Lung (tissue), 12 donors: ENCODE measurements around the gene RCE1. TPM values are rescaled to one million over a fixed set of nuclear protein-coding genes. Genes with fewer than 3 reads are reported as not detected.

ENCODE experiments used
- ATAC-seq: fragments of 200-7000 bp; cut with Tn5 transposase; one replicate; pipeline ENCODE4 v1.9.1; 2020; ENCODE audit warnings: moderate number of reproducible peaks; ENCODE audit not compliant: insufficient read depth, low FRiP score
- DNase-seq, 3 donors: peaks; one replicate each; pipeline ENCODE4 v3.0.0-alpha.2; 2013 to 2017
- H3K27ac ChIP-seq, 2 donors: one replicate each; pipeline ENCODE4 v1.5.1; 2013; ENCODE audit warnings: mild to moderate bottlenecking in 2 of 2, moderate library complexity in 2 of 2, control low read depth in 1 of 2, inconsistent platforms in 1 of 2, low read depth in 1 of 2, low read length in 1 of 2
- H3K27me3 ChIP-seq, 3 donors: one replicate each; pipeline ENCODE4 v1.5.1; 2013; ENCODE audit warnings: low read length in 2 of 3; ENCODE audit not compliant: control insufficient read depth in 3 of 3, insufficient read depth in 3 of 3
- H3K36me3 ChIP-seq, 4 donors: one replicate each; pipeline ENCODE4 v1.5.1; 2013; ENCODE audit warnings: low read length in 4 of 4, mild to moderate bottlenecking in 1 of 4, moderate library complexity in 1 of 4; ENCODE audit not compliant: control insufficient read depth in 4 of 4, insufficient read depth in 4 of 4
- H3K4me1 ChIP-seq, 5 donors: one replicate each; pipeline ENCODE4 v1.5.1; 2013; ENCODE audit warnings: low read length in 5 of 5, mild to moderate bottlenecking in 2 of 5, moderate library complexity in 1 of 5; ENCODE audit not compliant: control insufficient read depth in 5 of 5, insufficient read depth in 5 of 5
- H3K4me3 ChIP-seq: one replicate; pipeline ENCODE4 v1.5.1; 2013; ENCODE audit warnings: mild to moderate bottlenecking, control low read depth, moderate library complexity
- H3K9ac ChIP-seq, 2 donors: one replicate each; pipeline ENCODE4 v1.5.1; 2013; ENCODE audit warnings: low read length in 2 of 2, control low read depth in 1 of 2; ENCODE audit not compliant: insufficient read depth in 1 of 2
- H3K9me3 ChIP-seq, 4 donors: one replicate each; pipeline ENCODE4 v1.5.1; 2013; ENCODE audit warnings: low read length in 3 of 4, mild to moderate bottlenecking in 1 of 4, moderate library complexity in 1 of 4; ENCODE audit not compliant: control insufficient read depth in 4 of 4, insufficient read depth in 3 of 4
- CTCF ChIP-seq: IDR thresholded peaks from 2 replicates; pipeline ENCODE4 v1.5.1; 2012; ENCODE audit warnings: mild to moderate bottlenecking; ENCODE audit errors: control extremely low read depth, extremely low read depth
- WGBS, 2 donors: extraction: QIAGEN DNeasy Blood & Tissue Kit; methylation state at CpG; one replicate each; pipeline ENCODE4 v1.1.7; 2013; 5-methylcytosine and 5-hydroxymethylcytosine counted together
- polyA plus RNA-seq, 2 donors: library from polyadenylated mRNA; stranded (reverse); fragments of 200-250 nt; gene quantifications; one replicate each; pipeline ENCODE4 v1.2.1, GENCODE V29; 2013
- total RNA-seq, 2 donors: library from RNA; depleted of rRNA in 1 of 2; stranded (reverse); fragments of >200 nt in 1 of 2; gene quantifications; one replicate each; pipeline ENCODE4 v1.2.1, GENCODE V29; 2014 to 2021
- donor health status: control.
- donor health status: control.
- donor health status: Bipolar disorder and iron deficiency.
- donor health status: healthy.
- donor health status: DM: yes; HTN: yes; CAD: no.

Gene RCE1
- total and polyA plus RNA-seq, 4 donors = 8.7 to 24.0 (median 21.2) TPM

DNA sequence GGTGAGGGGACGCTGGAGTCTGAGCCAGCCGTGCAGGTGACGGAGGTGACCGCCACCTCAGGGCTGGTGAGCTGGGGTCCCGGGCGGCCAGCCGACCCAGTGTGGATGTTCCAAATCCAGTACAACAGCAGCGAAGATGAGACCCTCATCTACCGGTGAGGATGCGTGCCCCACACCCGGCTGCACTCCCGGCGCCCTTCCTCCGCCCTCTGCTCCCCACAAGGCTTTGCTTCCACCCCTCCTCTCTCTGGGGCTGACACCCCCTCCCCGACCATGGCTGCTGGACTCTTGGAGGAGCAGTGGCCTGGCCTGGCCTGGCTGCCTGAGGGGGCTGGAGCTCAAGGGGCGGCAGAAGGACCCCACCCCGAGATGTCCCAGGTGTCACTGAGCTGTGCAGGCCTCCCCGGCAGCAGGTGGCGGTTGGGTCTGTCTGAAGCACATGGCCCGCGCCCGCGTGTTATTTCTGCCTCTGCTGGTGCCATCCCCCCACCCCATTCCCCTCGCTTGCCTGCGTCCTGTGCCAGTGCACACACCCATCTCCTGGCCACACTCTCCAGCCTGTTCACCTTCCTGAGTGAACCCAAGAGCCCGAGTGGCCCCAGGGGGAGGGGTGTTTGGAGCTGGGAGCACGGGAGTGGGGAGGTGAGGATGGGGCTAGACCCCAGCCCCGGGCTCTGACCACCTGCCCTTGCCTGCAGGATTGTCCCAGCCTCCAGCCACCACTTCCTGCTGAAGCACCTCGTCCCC lies 15.9 kb downstream of the RCE1 start:
- H3K36me3 ChIP-seq = peaks cover 0 to 11% (median 0%) of the 10 kb centered on the region in 4 donors
- H3K9me3 ChIP-seq = no peaks in the 10 kb centered on the region
- DNase-seq = no peak
- no peak for TF ChIP-seq CTCF
- H3K27ac ChIP-seq = no peak overlapping the region
- peaks cover 0 to 13% (median 3%) of the 10 kb centered on the region in 5 donors for H3K4me1 ChIP-seq
- no peak overlapping the region for H3K9ac ChIP-seq
- H3K4me3 ChIP-seq = no peak overlapping the region
- ATAC-seq = no peak
- H3K27me3 ChIP-seq = no peaks in the 10 kb centered on the region
- 92 to 95% methylated on average over 26 to 29 of the region's 29 CpGs for WGBS, 2 donors

GRCh38 chr11:66859686-66860448 lies 16.6 kb downstream of the RCE1 start:
- DNase-seq (no peak), ATAC-seq (no peak)
- Histone ChIP-seq H3K27me3 (no peaks in the 10 kb centered on the region), H3K4me3 (no peak overlapping the region), H3K27ac (no peak overlapping the region), H3K4me1 (peaks cover 0 to 13% (median 3%) of the 10 kb centered on the region in 5 donors), H3K36me3 (peaks cover 0 to 11% (median 0%) of the 10 kb centered on the region in 4 donors), H3K9me3 (no peaks in the 10 kb centered on the region), H3K9ac (no peak overlapping the region)
- 90% methylated on average over 39 to 41 of the region's 41 CpGs for WGBS, 2 donors
- TF ChIP-seq CTCF = no peak

- Histone ChIP-seq H3K4me3 (no peak overlapping the region), H3K4me1 (peaks cover 0 to 11% (median 3%) of the 10 kb centered on the region in 5 donors), H3K9ac (no peak overlapping the region), H3K36me3 (peaks cover 0 to 11% (median 0%) of the 10 kb centered on the region in 4 donors), H3K9me3 (no peaks in the 10 kb centered on the region), H3K27ac (no peak overlapping the region), H3K27me3 (no peaks in the 10 kb centered on the region)
- 83% methylated on average over 17 to 18 of the region's 18 CpGs for WGBS, 2 donors
- ATAC-seq (no peak), DNase-seq (no peak)
- TF ChIP-seq CTCF = no peak
Measured at GRCh38 chr11:66860449-66860831, 17.2 kb downstream of the RCE1 start.
